ENCODE results near the gene NLK. TPM values are rescaled to one million over a fixed set of nuclear protein-coding genes. Genes with fewer than 3 reads are reported as not detected.

Gene NLK
- total RNA-seq, 4 donors from 2014 or later = 7.7 to 20.8 (median 11.5) TPM

- TF ChIP-seq CTCF (IDR thresholded peaks at IDR 0.05) (no peak), EP300 (IDR thresholded peaks at IDR 0.05) (no peak), POLR2AphosphoS5 (IDR thresholded peaks at IDR 0.05) (no peak), POLR2A (IDR thresholded peaks at IDR 0.05) (no peak)
- no peaks in the 10 kb centered on the region for H3K4me1 ChIP-seq
- no peaks in the 10 kb centered on the region for H3K9me3 ChIP-seq
- WGBS = 87% methylated on average over 2 of the region's 2 CpGs
- DNase-seq (ENCODE audit: low spot score in 2 of 2) = no peak
- H3K36me3 ChIP-seq = peaks cover 11% of the 10 kb centered on the region
- H3K27me3 ChIP-seq = no peaks in the 10 kb centered on the region
- no peak overlapping the region for H3K4me3 ChIP-seq
- no peak overlapping the region for H3K27ac ChIP-seq
Observed at GRCh38 chr17:28166478-28166877, 124.0 kb downstream of the NLK start.

- TF ChIP-seq POLR2AphosphoS5 (IDR thresholded peaks at IDR 0.05) = no peak
- no peak for TF ChIP-seq EP300 (IDR thresholded peaks at IDR 0.05)
- TF ChIP-seq POLR2A (IDR thresholded peaks at IDR 0.05) = no peak
- TF ChIP-seq CTCF (IDR thresholded peaks at IDR 0.05) = no peak
- Histone ChIP-seq H3K4me1 (no peaks in the 10 kb centered on the region), H3K27ac (no peak overlapping the region), H3K4me3 (no peak overlapping the region), H3K27me3 (no peaks in the 10 kb centered on the region), H3K9me3 (no peaks in the 10 kb centered on the region), H3K36me3 (peaks cover 7% of the 10 kb centered on the region)
- WGBS = 72% methylated on average over 3 of the region's 3 CpGs
- no peak for DNase-seq (ENCODE audit: low spot score in 2 of 2)
Observed at GRCh38 chr17:28169621-28170349, 127.3 kb downstream of the NLK start.

- no peaks in the 10 kb centered on the region for H3K27me3 ChIP-seq
- no peak for DNase-seq (ENCODE audit: low spot score in 2 of 2)
- no peaks in the 10 kb centered on the region for H3K9me3 ChIP-seq
- TF ChIP-seq CTCF (IDR thresholded peaks at IDR 0.05) (no peak), POLR2A (IDR thresholded peaks at IDR 0.05) (no peak), POLR2AphosphoS5 (IDR thresholded peaks at IDR 0.05) (no peak)
- H3K36me3 ChIP-seq = peaks cover 7% of the 10 kb centered on the region
- H3K27ac ChIP-seq = no peak overlapping the region
- no peaks in the 10 kb centered on the region for H3K4me1 ChIP-seq
- H3K4me3 ChIP-seq = no peak overlapping the region
Observed at GRCh38 chr17:28170771-28171170, 128.3 kb downstream of the NLK start.

- TF ChIP-seq EP300 (IDR thresholded peaks at IDR 0.05) (no peak), CTCF (IDR thresholded peaks at IDR 0.05) (no peak), POLR2A (IDR thresholded peaks at IDR 0.05) (no peak), POLR2AphosphoS5 (IDR thresholded peaks at IDR 0.05) (no peak)
- DNase-seq (ENCODE audit: low spot score in 2 of 2) = no peak
- no peaks in the 10 kb centered on the region for H3K27me3 ChIP-seq
- H3K27ac ChIP-seq = no peak overlapping the region
- H3K4me1 ChIP-seq = no peaks in the 10 kb centered on the region
- 40% methylated on average over 3 of the region's 3 CpGs for WGBS
- no peak overlapping the region for H3K4me3 ChIP-seq
- peaks cover 4% of the 10 kb centered on the region for H3K36me3 ChIP-seq
- H3K9me3 ChIP-seq = no peaks in the 10 kb centered on the region
Observed at GRCh38 chr17:28173031-28173561, 130.6 kb downstream of the NLK start.

GRCh38 chr17:28173801-28174200 lies 131.3 kb downstream of the NLK start:
- TF ChIP-seq CTCF (IDR thresholded peaks at IDR 0.05) (no peak), POLR2AphosphoS5 (IDR thresholded peaks at IDR 0.05) (no peak), POLR2A (IDR thresholded peaks at IDR 0.05) (no peak), EP300 (IDR thresholded peaks at IDR 0.05) (no peak)
- Histone ChIP-seq H3K9me3 (no peaks in the 10 kb centered on the region), H3K27me3 (no peaks in the 10 kb centered on the region), H3K4me3 (no peak overlapping the region), H3K4me1 (no peaks in the 10 kb centered on the region), H3K27ac (no peak overlapping the region), H3K36me3 (no peaks in the 10 kb centered on the region)
- DNase-seq (ENCODE audit: low spot score in 2 of 2) = no peak
- WGBS = 60% methylated on average over 1 of the region's 1 CpG

Data from suprapubic skin (tissue), 4 donors.